Endothelial cell of umbilical vein (primary cell): ENCODE data around the gene NR2C1. TPM values are rescaled to one million over a fixed set of nuclear protein-coding genes. Genes with fewer than 3 reads are reported as not detected.

Source experiments
- BruUV-seq: library from RNA; stranded (reverse); fragments of 400-500 nt; replicated peaks from 2 replicates; lab custom pipeline; 2021; lab: Mats Ljungman, UMichigan
- CTCF ChIA-PET: fragments of 300-600, 350-600 bp; sonication (Branson Sonifier 250); formaldehyde crosslinking; loops from one replicate; lab custom pipeline; 2021; ENCODE audit warnings: antibody characterized with exemption, inconsistent platforms; lab: Charles Lee
- POLR2A ChIA-PET: fragments of 300-600, 350-600 bp; sonication (Branson Sonifier 250); formaldehyde crosslinking; loops from one replicate; lab custom pipeline; 2021; ENCODE audit warnings: antibody characterized with exemption, inconsistent platforms; lab: Charles Lee
- DNase-seq: peaks from one replicate; pipeline ENCODE4 v3.0.0-alpha.2; 2011; ENCODE audit warnings: low read depth, low spot score
- FAIRE-seq: peaks from 2 replicates; lab custom pipeline; 2011; peaks lifted over from hg19 to GRCh38; lab: Jason Lieb, UNC
- H2AFZ ChIP-seq: 2 replicates; pipeline ENCODE4 v1.6.0; 2012; ENCODE audit warnings: low read depth, low read length, control low read depth, inconsistent platforms
- H3K27ac ChIP-seq: 2 replicates; pipeline ENCODE4 v1.5.1; 2011; ENCODE audit warnings: low read depth, mild to moderate bottlenecking, control low read depth, low read length, moderate library complexity; ENCODE audit not compliant: insufficient read depth
- H3K27me3 ChIP-seq, 2 experiments: 2 replicates each; pipeline versions ENCODE4 v1.6.0 to v1.6.1; 2011; ENCODE audit warnings: low read length in 2 of 2, mixed read lengths in 1 of 2; ENCODE audit not compliant: control insufficient read depth in 2 of 2, insufficient read depth in 2 of 2
- H3K36me3 ChIP-seq, 2 experiments: 2 replicates in 1 of 2; 3 replicates in 1 of 2; pipeline ENCODE4 v1.5.1; 2011; ENCODE audit warnings: low read length in 2 of 2, mild to moderate bottlenecking in 1 of 2, moderate library complexity in 1 of 2; ENCODE audit not compliant: control insufficient read depth in 2 of 2, insufficient read depth in 2 of 2; ENCODE audit errors: extremely low read depth in 1 of 2
- H3K4me1 ChIP-seq: 3 replicates; pipeline ENCODE4 v1.5.1; 2011; ENCODE audit warnings: mild to moderate bottlenecking, low read length; ENCODE audit not compliant: control insufficient read depth, insufficient read depth; ENCODE audit errors: extremely low read depth
- H3K4me2 ChIP-seq: 2 replicates; pipeline ENCODE4 v1.6.1; 2011; ENCODE audit warnings: low read length, control low read depth, mixed read lengths; ENCODE audit not compliant: insufficient read depth
- H3K4me3 ChIP-seq, 3 experiments: fragments of 200-600 bp in 1 of 3; sonication (generic), shearing (Covaris generic) in 1 of 3; replicated peaks in 1 of 3; 2 replicates each; pipeline ENCODE4 v1.5.1; 2011 to 2016; ENCODE audit warnings: control low read depth in 3 of 3, low read length in 3 of 3, mild to moderate bottlenecking in 2 of 3, inconsistent platforms in 1 of 3, low read depth in 1 of 3, moderate library complexity in 1 of 3; ENCODE audit not compliant: insufficient read depth in 1 of 3
- H3K79me2 ChIP-seq: 2 replicates; pipeline ENCODE4 v1.6.0; 2012; ENCODE audit warnings: low read length, inconsistent platforms; ENCODE audit not compliant: control insufficient read depth, insufficient read depth
- H3K9ac ChIP-seq: replicated peaks from 2 replicates; pipeline ENCODE3; 2011; ENCODE audit warnings: low read length, control low read depth; ENCODE audit not compliant: insufficient read depth; ENCODE audit errors: extremely low read depth
- H3K9me1 ChIP-seq: replicated peaks from 3 replicates; pipeline ENCODE4 v1.6.0; 2011; ENCODE audit warnings: mild to moderate bottlenecking, low read length; ENCODE audit not compliant: control insufficient read depth, insufficient read depth; ENCODE audit errors: extremely low read depth
- H3K9me3 ChIP-seq: replicated peaks from 2 replicates; pipeline ENCODE4 v1.5.1; 2012; ENCODE audit warnings: low read length, inconsistent platforms; ENCODE audit not compliant: control insufficient read depth, insufficient read depth
- H4K20me1 ChIP-seq: replicated peaks from 2 replicates; pipeline ENCODE3; 2011; ENCODE audit warnings: mild to moderate bottlenecking, low read length; ENCODE audit not compliant: control insufficient read depth, insufficient read depth; ENCODE audit errors: extremely low read depth
- CTCF ChIP-seq, 2 donors: IDR thresholded peaks; 1 replicate in 1 of 2; 2 replicates in 1 of 2; pipeline ENCODE4 v1.5.1; 2011; ENCODE audit warnings: low read length in 2 of 2, mild to moderate bottlenecking in 2 of 2, moderate library complexity in 2 of 2, control low read depth in 1 of 2, inconsistent platforms in 1 of 2, low read depth in 1 of 2; ENCODE audit not compliant: insufficient read depth in 1 of 2; ENCODE audit errors: extremely low read depth in 1 of 2
- EZH2 ChIP-seq: IDR thresholded peaks from 2 replicates; pipeline ENCODE4 v1.6.1; 2012; ENCODE audit warnings: borderline replicate concordance, low read depth, mild to moderate bottlenecking, moderate library complexity, low read length, inconsistent platforms; ENCODE audit not compliant: severe bottlenecking
- FOS ChIP-seq: IDR thresholded peaks from 2 replicates; pipeline ENCODE4 v1.6.1; 2011; ENCODE audit warnings: mild to moderate bottlenecking, low read length, moderate library complexity, borderline replicate concordance; ENCODE audit not compliant: insufficient read depth
- GATA2 ChIP-seq: IDR thresholded peaks from 2 replicates; pipeline ENCODE4 v1.7.0; 2011; ENCODE audit warnings: low read depth, mild to moderate bottlenecking, moderate library complexity, mixed read lengths, low read length; ENCODE audit not compliant: insufficient read length, insufficient read depth
- JUN ChIP-seq: IDR thresholded peaks from 2 replicates; pipeline ENCODE4 v1.6.1; 2011; ENCODE audit warnings: borderline replicate concordance, low read depth; ENCODE audit not compliant: insufficient read length, insufficient read depth
- MAX ChIP-seq: IDR thresholded peaks from 2 replicates; pipeline ENCODE4 v1.6.1; 2011; ENCODE audit not compliant: insufficient read depth, insufficient read length
- MYC ChIP-seq: IDR thresholded peaks from one replicate; pipeline ENCODE4 v1.6.1; 2011; ENCODE audit warnings: mild to moderate bottlenecking, low read depth, low read length
- POLR2A ChIP-seq: IDR thresholded peaks from 2 replicates; pipeline ENCODE4 v1.6.1; 2012; ENCODE audit warnings: low read depth, mild to moderate bottlenecking, control low read depth, low read length
- POLR2AphosphoS5 ChIP-seq: IDR thresholded peaks from 2 replicates; pipeline ENCODE4 v1.6.1; 2012; ENCODE audit warnings: low read depth, mild to moderate bottlenecking, control low read depth, low read length, moderate library complexity; ENCODE audit not compliant: insufficient read depth
- dilution Hi-C: fragments of 300-500 bp; cut with MboI; formaldehyde crosslinking; loops from one replicate; pipeline ENCODE4 v1.15.0; 2019; ENCODE audit warnings: low sequenced_read_pairs; ENCODE audit not compliant: extremely low pct_ligation_motif_present
- intact Hi-C: fragments of 100-400 bp; cut with micrococcal nuclease; formaldehyde crosslinking; loops from one replicate; pipeline ENCODE4 v1.10.0; 2022
- polyA plus RNA-seq, 4 experiments: library from polyadenylated mRNA; depleted of rRNA in 3 of 4; stranded (reverse) in 3 of 4; unstranded in 1 of 4; fragments of >200 nt; gene quantifications; 2 replicates each; pipeline versions ENCODE4 v1.2.1 to v1.2.3, GENCODE V29; 2011 to 2012; ENCODE audit warnings: missing spikeins in 1 of 4
- total RNA-seq: library from RNA; stranded (reverse); gene quantifications from 2 replicates; pipeline ENCODE4 v1.2.3, GENCODE V29; 2021

The NR2C1 gene
- total and polyA plus RNA-seq, 2 donors (not counting 3 experiments of a cell fraction or from before 2014, with no cell fraction given): 21.0 to 37.7 TPM

- H3K9me1 ChIP-seq: no peaks in the 10 kb centered on the region
- no peak for DNase-seq
- H3K4me1 ChIP-seq: peaks cover 5% of the 10 kb centered on the region
- no peaks in the 10 kb centered on the region for H3K9me3 ChIP-seq
- intact Hi-C loops: no loop called here
- no peaks in the 10 kb centered on the region for H3K36me3 ChIP-seq
- dilution Hi-C loops: no loop called here
- peaks cover 41% of the 10 kb centered on the region for H3K79me2 ChIP-seq
- FAIRE-seq: no peak
- H3K27ac ChIP-seq: no peak overlapping the region
- H3K4me3 ChIP-seq: no peak overlapping the region
- POLR2A ChIA-PET: no interaction called here
- CTCF ChIA-PET: no interaction called here
- no peak overlapping the region for H3K9ac ChIP-seq
- no peak overlapping the region for H2AFZ ChIP-seq
- H3K27me3 ChIP-seq: no peaks in the 10 kb centered on the region
- no TSS peak for BruUV-seq
- no peak for TF ChIP-seq POLR2A
- TF ChIP-seq MYC: no peak
- no peak for TF ChIP-seq FOS
- TF ChIP-seq POLR2AphosphoS5: no peak
- TF ChIP-seq EZH2: no peak
- H4K20me1 ChIP-seq: no peaks in the 10 kb centered on the region
- no peak overlapping the region for H3K4me2 ChIP-seq
Observed at GRCh38 chr12:94997726-94998125, 75.7 kb downstream of the NR2C1 start.

GRCh38 chr12:94997061-94997460, 76.4 kb downstream of the NR2C1 start:
- dilution Hi-C loops: no loop called here
- intact Hi-C loops: no loop called here

More at GRCh38 chr12:94997061-94997460, 76.4 kb downstream of the NR2C1 start:
- Histone ChIP-seq H3K4me1 (no peaks in the 10 kb centered on the region), H3K9me3 (no peaks in the 10 kb centered on the region), H3K27me3 (no peaks in the 10 kb centered on the region), H3K4me3 (no peak overlapping the region), H3K9me1 (no peaks in the 10 kb centered on the region), H3K79me2 (peaks cover 38% of the 10 kb centered on the region), H3K4me2 (no peak overlapping the region), H3K9ac (no peak overlapping the region), H3K27ac (no peak overlapping the region), H3K36me3 (peaks cover 2 to 5% of the 10 kb centered on the region in 2 experiments), H2AFZ (no peak overlapping the region), H4K20me1 (no peaks in the 10 kb centered on the region)
- ChIA-PET CTCF (no interaction called here), POLR2A (no interaction called here)
- DNase-seq (no peak), FAIRE-seq (no peak)
- BruUV-seq: no TSS peak
- TF ChIP-seq POLR2AphosphoS5 (no peak), GATA2 (no peak), MAX (no peak), EZH2 (no peak), CTCF (IDR thresholded peaks at IDR 0.05; ENCODE audit: extremely low read depth in 1 of 2, insufficient read depth in 1 of 2, low read depth in 1 of 2, low read length in 2 of 2) (no peak), MYC (no peak), POLR2A (no peak), JUN (no peak), FOS (no peak)
